GM19455 (cell line): ENCODE data around the gene BORA.
"Not testable (repeated sequence)": the region's sequence is repeated elsewhere in the genome, so short reads cannot be mapped to it uniquely, and the experiment has no call there.

Source experiments
- ATAC-seq: cut with Tn5 transposase; IDR thresholded peaks from one replicate; pipeline ENCODE4 v1.9.1; 2021; ENCODE audit not compliant: unreplicated experiment

The BORA gene

GRCh38 chr13:72727417-72728289, at the start of gene BORA, which contains the start of gene MZT1:
BORA (plus strand) TSS chr13:72727923; CDS start chr13:72728941, 1,018 bp downstream.
MZT1 (minus strand) TSS chr13:72727629; CDS start chr13:72727602, 27 bp downstream.
- peak; percentile 96 for ATAC-seq

- no peak for ATAC-seq
Measured at GRCh38 chr13:72678312-72678711, 49.4 kb upstream of the BORA start.

- no peak for ATAC-seq
Measured at GRCh38 chr13:72680353-72680752, 47.4 kb upstream of the BORA start.

GRCh38 chr13:72686766-72687165, 41.0 kb upstream of the BORA start:
- no peak for ATAC-seq

- ATAC-seq, result no peak
Measured at GRCh38 chr13:72689181-72689696, 38.5 kb upstream of the BORA start.

- ATAC-seq, result no peak
Measured at GRCh38 chr13:72692884-72693514, 34.7 kb upstream of the BORA start.

- no peak for ATAC-seq
Measured at GRCh38 chr13:72693832-72694231, 33.9 kb upstream of the BORA start.

GRCh38 chr13:72694314-72694713, 33.4 kb upstream of the BORA start:
- no peak for ATAC-seq

- no peak for ATAC-seq
Measured at GRCh38 chr13:72696579-72696978, 31.1 kb upstream of the BORA start.

- no peak for ATAC-seq
Measured at GRCh38 chr13:72698164-72698563, 29.6 kb upstream of the BORA start.

- ATAC-seq, result no peak
Measured at GRCh38 chr13:72700509-72700908, 27.2 kb upstream of the BORA start.

GRCh38 chr13:72716776-72717175, 10.9 kb upstream of the BORA start:
- no peak for ATAC-seq

- ATAC-seq, result not testable (repeated sequence)
Measured at GRCh38 chr13:72726185-72726584, 1.5 kb upstream of the BORA start.

GRCh38 chr13:72726726-72727416, 852 bp upstream of the BORA start:
- ATAC-seq, result peak; percentile 35

- no peak for ATAC-seq
Measured at GRCh38 chr13:72728290-72728605, 525 bp downstream of the BORA start.

- no peak for ATAC-seq
Measured at GRCh38 chr13:72737033-72737432, 9.3 kb downstream of the BORA start.

GRCh38 chr13:72740015-72740414, 12.3 kb downstream of the BORA start:
- no peak for ATAC-seq

- no peak for ATAC-seq
Measured at GRCh38 chr13:72745260-72745659, 17.5 kb downstream of the BORA start.

- ATAC-seq, result no peak
Measured at GRCh38 chr13:72751220-72751619, 23.5 kb downstream of the BORA start.

GRCh38 chr13:72754111-72754510, 26.4 kb downstream of the BORA start:
- no peak for ATAC-seq

- no peak for ATAC-seq
Measured at GRCh38 chr13:72757792-72758535, 30.2 kb downstream of the BORA start.
